GM08714 (cell line): ENCODE results near the gene NDUFAF8.

Source experiments
- H3K4me3 ChIP-seq: fragments of 200-500 bp; sonication (Bioruptor generic); 2 replicates; pipeline ENCODE4 v1.5.1; 2014; ENCODE audit warnings: mild to moderate bottlenecking, low read length, inconsistent platforms
- ZNF274 ChIP-seq: IDR thresholded peaks from 2 replicates; pipeline ENCODE4 v1.6.1; 2012; ENCODE audit warnings: mild to moderate bottlenecking, low read depth, low read length

Gene NDUFAF8

DNA sequence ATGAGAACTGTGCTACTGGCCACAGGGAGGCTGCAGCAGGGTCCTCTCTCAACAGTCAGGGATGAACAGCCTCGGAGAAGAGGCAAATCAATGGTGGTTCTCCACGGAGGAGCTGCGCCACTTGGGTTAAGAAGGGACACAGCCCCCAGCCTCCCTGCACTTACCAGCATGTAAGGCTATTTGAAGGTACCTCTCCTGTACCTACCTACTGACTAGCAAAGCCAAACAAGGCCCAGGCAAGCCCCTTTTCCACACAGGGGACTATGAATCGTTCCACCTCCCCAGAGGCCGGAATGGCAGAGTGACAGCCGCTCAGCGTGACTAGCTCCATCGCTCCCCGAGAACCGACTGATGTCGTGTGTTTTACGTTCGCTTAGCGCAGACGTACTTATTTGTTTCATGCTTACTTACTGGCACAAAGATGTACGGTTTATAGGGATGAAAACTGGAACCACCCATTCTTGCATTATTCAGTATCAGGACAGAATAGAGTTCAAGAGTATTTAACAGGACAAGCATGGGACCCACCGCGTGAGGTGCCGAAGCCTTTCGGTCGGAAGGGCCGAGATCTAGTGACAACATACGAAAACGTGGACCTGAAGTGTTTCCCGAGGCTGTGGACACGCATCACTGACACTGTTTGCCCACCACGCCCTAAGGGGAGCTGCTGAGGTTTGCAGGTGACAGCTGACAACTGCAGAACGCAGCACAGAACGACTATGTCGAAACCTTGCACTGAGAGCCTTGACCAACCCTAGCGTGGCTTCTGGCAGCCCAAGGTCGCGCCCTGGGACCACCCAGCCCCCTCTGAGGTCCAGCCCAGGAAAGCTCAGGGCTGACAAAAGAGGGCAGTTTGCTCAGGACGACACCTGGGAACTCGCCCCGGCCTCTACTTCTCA, 1.3 kb upstream of the NDUFAF8 start:
- no peak for TF ChIP-seq ZNF274
- H3K4me3 ChIP-seq: peak overlapping the region; percentile 89

GRCh38 chr17:81238490-81238814, 666 bp upstream of the NDUFAF8 start:
- no peak for TF ChIP-seq ZNF274
- H3K4me3 ChIP-seq: peak overlapping the region; percentile 89

- peak overlapping the region; percentile 90 for H3K4me3 ChIP-seq
- no peak for TF ChIP-seq ZNF274
Observed at GRCh38 chr17:81239714-81240555, 817 bp downstream of the NDUFAF8 start.

- peak overlapping the region; percentile 90; the same call in 1 of the 2 replicates for H3K4me3 ChIP-seq
- no peak for TF ChIP-seq ZNF274
Observed at GRCh38 chr17:81240761-81241160, 1.6 kb downstream of the NDUFAF8 start.

GRCh38 chr17:81241203-81241602, 2.1 kb downstream of the NDUFAF8 start:
- H3K4me3 ChIP-seq: no peak overlapping the region

DNA sequence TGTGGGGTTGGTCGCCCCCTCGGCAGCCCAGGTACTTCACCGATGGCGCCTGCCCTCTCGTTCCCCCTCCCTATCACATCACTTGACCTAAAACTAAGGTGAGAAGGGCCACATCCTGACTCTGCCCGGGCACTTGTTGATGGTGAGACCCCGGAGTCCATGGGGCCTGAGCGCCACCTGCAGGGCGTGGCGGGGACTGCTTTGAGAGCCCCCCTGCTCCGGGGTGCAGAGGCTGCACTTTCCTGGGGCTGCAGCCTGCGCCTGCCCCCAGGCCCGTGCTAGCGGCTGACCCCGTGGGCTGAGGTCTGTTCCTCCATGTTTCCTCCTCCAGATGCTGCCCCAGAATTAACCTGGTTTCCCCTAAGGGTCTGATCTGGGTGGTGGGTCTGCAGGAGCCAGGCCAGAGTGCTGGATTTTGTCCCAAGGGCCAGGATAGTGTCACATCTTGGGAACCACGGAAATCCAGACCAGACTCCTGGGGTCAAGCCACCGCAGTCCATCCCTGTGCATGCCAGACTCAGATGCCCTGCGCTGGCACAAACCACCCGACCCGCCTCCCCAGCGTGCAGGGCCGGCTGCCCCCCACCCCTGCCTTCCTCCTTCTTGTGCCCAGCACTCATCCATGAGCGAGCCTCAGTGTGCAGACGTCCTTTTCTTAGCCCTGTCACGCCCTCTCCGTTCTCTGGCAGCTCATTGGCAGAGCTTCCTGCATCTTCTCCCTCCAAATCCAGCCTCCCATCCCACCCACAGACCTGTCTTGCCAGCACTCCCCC, 2.7 kb downstream of the NDUFAF8 start:
- TF ChIP-seq ZNF274: no peak
- H3K4me3 ChIP-seq: no peak overlapping the region

More at GRCh38 chr17:81241203-81241602, 2.1 kb downstream of the NDUFAF8 start:
- no peak for TF ChIP-seq ZNF274

DNA sequence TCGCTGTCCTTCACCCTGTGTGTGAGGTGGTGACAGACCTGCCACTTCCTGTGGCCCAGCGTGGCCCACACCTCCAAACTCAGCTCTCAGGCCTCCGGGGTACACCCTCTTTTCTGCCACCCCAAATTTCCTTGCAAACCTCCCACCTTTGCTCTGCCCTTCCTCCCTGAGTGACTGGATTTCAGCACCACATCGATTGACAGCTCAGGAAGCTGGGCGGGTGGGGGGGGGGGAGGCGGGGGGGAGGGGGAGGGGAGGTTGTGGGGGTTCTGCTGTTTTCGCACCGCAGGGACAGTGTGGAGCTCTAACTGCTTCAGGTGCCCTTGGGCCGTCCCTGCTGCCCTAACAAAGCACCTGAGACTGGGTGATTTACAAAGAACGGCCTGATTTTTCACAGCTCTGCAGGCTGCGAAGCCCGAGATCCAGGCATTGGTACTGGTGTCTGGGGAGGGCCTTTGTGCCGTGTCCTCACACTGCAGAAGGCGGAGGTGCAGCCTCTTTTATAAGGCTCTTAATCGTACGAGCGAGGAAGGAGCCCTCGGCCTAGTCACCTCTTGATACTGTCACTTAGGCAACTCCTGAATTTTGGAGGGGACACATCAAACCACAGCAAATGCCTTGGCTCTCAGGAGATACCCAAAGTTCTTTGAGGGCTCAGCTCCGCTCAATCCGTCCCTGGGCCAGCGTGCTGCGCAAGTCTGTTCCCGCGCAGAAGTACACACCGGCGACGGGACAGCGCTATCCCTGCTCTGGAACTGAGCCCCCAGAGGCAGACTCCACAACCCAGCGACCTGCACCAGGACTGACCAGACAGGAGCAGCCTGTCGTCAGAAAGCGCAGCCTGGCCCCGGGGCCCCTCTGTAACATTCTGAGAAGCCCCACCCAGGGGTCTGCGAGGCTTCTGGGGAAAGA, 3.6 kb downstream of the NDUFAF8 start:
- no peak for TF ChIP-seq ZNF274
- H3K4me3 ChIP-seq: no peak overlapping the region

- H3K4me3 ChIP-seq: no peak overlapping the region
- no peak for TF ChIP-seq ZNF274
Observed at GRCh38 chr17:81243333-81243664, 4.2 kb downstream of the NDUFAF8 start.

DNA sequence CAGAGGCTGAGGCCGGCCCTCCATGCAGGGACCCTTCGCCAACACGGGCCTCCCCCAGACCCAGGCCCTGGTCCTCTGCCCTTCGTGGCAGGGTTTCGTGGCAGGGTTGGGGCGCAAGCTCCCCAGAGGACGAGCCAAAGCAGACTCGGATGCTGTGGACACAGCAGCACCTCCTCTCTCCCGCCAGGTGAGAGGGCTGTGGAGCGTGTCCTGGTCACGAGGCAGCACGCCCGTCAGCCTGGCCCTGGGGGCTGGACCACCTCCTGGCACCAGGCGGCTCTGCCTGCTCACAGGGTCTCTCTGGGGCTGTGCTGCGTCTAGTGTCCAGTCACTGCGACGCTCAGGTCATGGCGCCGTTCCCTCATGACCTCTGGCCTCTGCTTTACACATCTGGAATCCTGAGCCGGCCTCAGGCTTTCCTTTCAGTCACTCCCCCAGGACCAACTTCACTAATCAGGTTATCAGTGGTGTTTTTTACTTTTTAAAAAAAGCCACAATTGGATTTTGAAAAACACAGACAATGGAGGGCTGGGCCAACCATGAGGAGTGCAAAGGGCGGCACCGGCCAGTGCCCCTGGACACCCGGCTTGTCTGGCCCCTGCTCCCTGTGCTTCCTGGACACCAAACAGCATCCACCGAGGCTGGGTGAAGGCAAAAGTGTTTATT, 5.4 kb downstream of the NDUFAF8 start:
- no peak overlapping the region for H3K4me3 ChIP-seq
- TF ChIP-seq ZNF274: no peak

- no peak overlapping the region for H3K4me3 ChIP-seq
- no peak for TF ChIP-seq ZNF274
Observed at GRCh38 chr17:81245024-81245664, 6.0 kb downstream of the NDUFAF8 start.

GRCh38 chr17:81245665-81246342, 6.7 kb downstream of the NDUFAF8 start:
- TF ChIP-seq ZNF274: no peak

GRCh38 chr17:81246343-81246670, 7.2 kb downstream of the NDUFAF8 start:
- no peak for TF ChIP-seq ZNF274
- H3K4me3 ChIP-seq: no peak overlapping the region

More at GRCh38 chr17:81245665-81246342, 6.7 kb downstream of the NDUFAF8 start:
- no peak overlapping the region for H3K4me3 ChIP-seq
